HEK293T (cell line): ENCODE data around the gene CLCNKA.
"Not testable (repeated sequence)": the region's sequence is repeated elsewhere in the genome, so short reads cannot be mapped to it uniquely, and the experiment has no call there.

Experiments used
- BHLHE40 ChIP-seq: fragments of 450-650 bp; IDR thresholded peaks from 2 replicates; pipeline ENCODE4 v1.6.1; 2016; ENCODE audit warnings: mild to moderate bottlenecking, moderate library complexity, borderline replicate concordance
- CTBP1 ChIP-seq: fragments of 450-650 bp; IDR thresholded peaks from 2 replicates; pipeline ENCODE4 v1.6.1; 2016; ENCODE audit warnings: borderline replicate concordance
- ELF4 ChIP-seq: fragments of 450-650 bp; IDR thresholded peaks from 2 replicates; pipeline ENCODE4 v1.6.1; 2017; ENCODE audit warnings: antibody characterized with exemption
- FOXA1 ChIP-seq: fragments of 450-650 bp; IDR thresholded peaks from 2 replicates; pipeline ENCODE4 v1.6.1; 2016; ENCODE audit warnings: mild to moderate bottlenecking
- FOXK2 ChIP-seq: fragments of 450-650 bp; IDR thresholded peaks from 2 replicates; pipeline ENCODE4 v1.6.1; 2016; ENCODE audit warnings: mild to moderate bottlenecking
- FOXM1 ChIP-seq: fragments of 450-650 bp; IDR thresholded peaks from 2 replicates; pipeline ENCODE4 v1.6.1; 2017; ENCODE audit warnings: mild to moderate bottlenecking, borderline replicate concordance
- HDGF ChIP-seq: fragments of 450-650 bp; IDR thresholded peaks from 2 replicates; pipeline ENCODE4 v1.6.1; 2017; ENCODE audit warnings: antibody characterized with exemption, borderline replicate concordance
- L3MBTL2 ChIP-seq: fragments of 450-650 bp; conservative IDR thresholded peaks from 2 replicates; pipeline ENCODE4 v1.6.1; 2016; ENCODE audit warnings: mild to moderate bottlenecking
- LEF1 ChIP-seq: fragments of 450-650 bp; IDR thresholded peaks from 2 replicates; pipeline ENCODE4 v1.6.1; 2017; ENCODE audit warnings: mild to moderate bottlenecking, borderline replicate concordance
- NFRKB ChIP-seq: fragments of 450-650 bp; IDR thresholded peaks from 2 replicates; pipeline ENCODE4 v1.6.1; 2016; ENCODE audit warnings: mild to moderate bottlenecking, moderate library complexity
- SP1 ChIP-seq: fragments of 450-650 bp; IDR thresholded peaks from 2 replicates; pipeline ENCODE4 v1.6.1; 2017
- SUZ12 ChIP-seq: fragments of 450-650 bp; IDR thresholded peaks from 2 replicates; pipeline ENCODE4 v1.6.1; 2016; ENCODE audit warnings: mild to moderate bottlenecking
- TARDBP ChIP-seq: fragments of 450-650 bp; IDR thresholded peaks from 2 replicates; pipeline ENCODE4 v1.6.1; 2016
- ZNF384 ChIP-seq: fragments of 450-650 bp; IDR thresholded peaks from 2 replicates; pipeline ENCODE4 v1.6.1; 2016

DNA sequence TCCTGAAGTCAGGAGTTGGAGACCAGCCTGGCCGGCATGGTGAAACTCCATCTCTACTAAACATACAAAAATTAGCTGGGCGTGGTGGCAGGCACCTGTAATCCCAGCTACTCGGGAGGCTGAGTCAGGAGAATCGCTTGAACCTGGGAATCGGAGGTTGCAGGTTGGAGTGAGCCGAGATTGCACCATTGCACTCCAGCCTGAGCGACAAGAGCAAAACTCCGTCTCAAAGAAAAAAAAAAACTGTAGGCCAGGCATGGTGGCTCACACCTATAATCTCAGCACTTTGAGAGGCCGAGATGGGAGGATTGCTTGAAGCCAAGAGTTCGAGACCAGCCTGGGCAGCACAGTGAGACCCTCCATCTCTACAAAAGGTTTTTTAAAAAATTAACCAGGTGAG, 20.6 kb upstream of the CLCNKA start:
- not testable (repeated sequence) for TF ChIP-seq FOXK2, BHLHE40, FOXM1, FOXA1, SUZ12, LEF1, CTBP1, NFRKB, SP1, ELF4, TARDBP, L3MBTL2, HDGF, ZNF384
